ENCODE measurements around the gene NPBWR2. TPM values are rescaled to one million over a fixed set of nuclear protein-coding genes. Genes with fewer than 3 reads are reported as not detected.

The NPBWR2 gene
- total RNA-seq, 1 experiment from 2014 or later = not detected

GRCh38 chr20:64152906-64153305, 45.5 kb upstream of the NPBWR2 start:
- intact Hi-C loops (cut with micrococcal nuclease) = no loop called here
- no TSS peak for BruUV-seq (replicated peaks)
- H2AFZ ChIP-seq (ENCODE audit: low read depth, low read length, poor library complexity, severe bottlenecking) = no peak overlapping the region
- ChIA-PET CTCF (no interaction called here), RAD21 (ENCODE audit: low non-redundant PET in 1 of 2, low total read pairs in 2 of 2, uncharacterized antibody in 2 of 2, unreplicated experiment in 2 of 2) (no interaction called here), POLR2A (no interaction called here)
- H3K4me3 ChIP-seq (replicated peaks in 1 of 2; ENCODE audit: low read depth in 1 of 2, low read length in 2 of 2) = no peak overlapping the region
- H3K9me2 ChIP-seq (ENCODE audit: insufficient read depth) = no peaks in the 10 kb centered on the region
- no peaks in the 10 kb centered on the region for H3K36me3 ChIP-seq (ENCODE audit: control insufficient read depth in 1 of 2, insufficient read depth in 2 of 2, low read length in 2 of 2)
- peak overlapping the region; percentile 56 for H3K4me2 ChIP-seq (ENCODE audit: low read length)
- no peak for ATAC-seq
- no peaks in the 10 kb centered on the region for H3K27me3 ChIP-seq (ENCODE audit: insufficient read depth, low read length)
- no peaks in the 10 kb centered on the region for H3K79me2 ChIP-seq (ENCODE audit: insufficient read depth, low read length)
- H3K9ac ChIP-seq (ENCODE audit: low read length) = no peak overlapping the region
- DNase-seq (ENCODE audit: low read depth, low spot score) = no peak
- H4K20me1 ChIP-seq (ENCODE audit: insufficient read depth) = no peaks in the 10 kb centered on the region
- no peak overlapping the region for H3K27ac ChIP-seq (ENCODE audit: low read depth, low read length)
- H3K4me1 ChIP-seq (ENCODE audit: control insufficient read depth in 1 of 2, insufficient read depth in 2 of 2, low read length in 2 of 2) = peaks cover 6 to 23% of the 10 kb centered on the region in 2 experiments; a peak in 3 of 4 replicates
- TF ChIP-seq POLR2A (IDR thresholded peaks at IDR 0.05; ENCODE audit: borderline replicate concordance, extremely low read depth, insufficient read depth, insufficient read length) (no peak), ELF1 (IDR thresholded peaks at IDR 0.05; ENCODE audit: borderline replicate concordance, low read depth) (no peak), REST (IDR thresholded peaks at IDR 0.05; ENCODE audit: low read depth) (no peak), ZBTB33 (IDR thresholded peaks at IDR 0.05; ENCODE audit: extremely low read depth, insufficient replicate concordance, low read length) (no peak), RAD21 (IDR thresholded peaks at IDR 0.05; ENCODE audit: low read depth) (no peak), ZFX (IDR thresholded peaks at IDR 0.05) (no peak), JUND (IDR thresholded peaks at IDR 0.05) (no peak), CTCF (IDR thresholded peaks at IDR 0.05 in 2 of 3, conservative IDR thresholded peaks at IDR 0.05 in 1 of 3; ENCODE audit: borderline replicate concordance in 1 of 3, insufficient read depth in 1 of 3, low read depth in 2 of 3, low read length in 2 of 3) (no peak), TCF7L2 (IDR thresholded peaks at IDR 0.05; ENCODE audit: borderline replicate concordance, extremely low read depth, insufficient read depth, insufficient read length) (no peak), CEBPB (IDR thresholded peaks at IDR 0.05; ENCODE audit: low read depth) (no peak), ATF3 (IDR thresholded peaks at IDR 0.05) (no peak), EZH2 (IDR thresholded peaks at IDR 0.05) (no peak), YY1 (IDR thresholded peaks at IDR 0.05; ENCODE audit: extremely low read depth, insufficient replicate concordance, low read depth, low read length) (no peak)
- H3K9me3 ChIP-seq (ENCODE audit: control insufficient read depth in 1 of 2, insufficient read depth in 1 of 2, low read depth in 1 of 2, low read length in 2 of 2) = no peaks in the 10 kb centered on the region; a peak in 1 of 4 replicates
